GM23338 (cell line): ENCODE data around the gene CAMTA1. TPM values are rescaled to one million over a fixed set of nuclear protein-coding genes. Genes with fewer than 3 reads are reported as not detected.

Experiments
- ATAC-seq: fragments of 200-7000 bp; cut with Tn5 transposase; 3 replicates; pipeline ENCODE4 v1.9.1; 2020
- DNase-seq: peaks from one replicate; pipeline ENCODE4 v3.0.0-alpha.2; 2015; ENCODE audit warnings: low spot score
- H2AFZ ChIP-seq: fragments of 200-600 bp; sonication (generic); 2 replicates; pipeline ENCODE4 v1.8.0; 2016; ENCODE audit warnings: antibody characterized with exemption, mild to moderate bottlenecking, moderate library complexity
- H3F3A ChIP-seq: fragments of 200-600 bp; sonication (generic); replicated peaks from 2 replicates; pipeline ENCODE4 v1.8.0; 2017; ENCODE audit warnings: antibody characterized with exemption, mixed run types, low read depth
- H3K27ac ChIP-seq: fragments of 200-600 bp; sonication (generic); 2 replicates; pipeline ENCODE4 v1.6.1; 2016; ENCODE audit warnings: low read depth
- H3K27me3 ChIP-seq: fragments of 200-600 bp; sonication (generic); 2 replicates; pipeline ENCODE4 v1.8.0; 2016; ENCODE audit warnings: mild to moderate bottlenecking, mixed run types, moderate library complexity; ENCODE audit not compliant: insufficient read depth
- H3K36me3 ChIP-seq: fragments of 200-600 bp; sonication (generic); 2 replicates; pipeline ENCODE4 v1.8.0; 2016; ENCODE audit warnings: mild to moderate bottlenecking; ENCODE audit not compliant: insufficient read depth
- H3K4me1 ChIP-seq: fragments of 200-600 bp; sonication (generic); 2 replicates; pipeline ENCODE4 v1.8.0; 2016; ENCODE audit warnings: mild to moderate bottlenecking, moderate library complexity; ENCODE audit not compliant: insufficient read depth
- H3K4me2 ChIP-seq: fragments of 200-600 bp; sonication (generic); 2 replicates; pipeline ENCODE4 v1.7.1; 2017; ENCODE audit warnings: mixed run types
- H3K4me3 ChIP-seq: fragments of 200-600 bp; sonication (generic); 2 replicates; pipeline ENCODE4 v1.6.1; 2016; ENCODE audit warnings: mixed run types
- H3K79me2 ChIP-seq: fragments of 200-600 bp; sonication (generic); replicated peaks from 2 replicates; pipeline ENCODE4 v1.8.0; 2017; ENCODE audit warnings: mild to moderate bottlenecking; ENCODE audit not compliant: insufficient read depth
- H3K9me2 ChIP-seq: fragments of 200-600 bp; sonication (generic); 2 replicates; pipeline ENCODE4 v1.8.0; 2017; ENCODE audit not compliant: insufficient read depth
- H4K20me1 ChIP-seq: fragments of 200-600 bp; sonication (generic); replicated peaks from 2 replicates; pipeline ENCODE4 v1.8.0; 2017; ENCODE audit warnings: mild to moderate bottlenecking; ENCODE audit not compliant: insufficient read depth
- H3K27ac Mint-ChIP-seq: 2 replicates; pipeline ENCODE4 v1.8.0; 2020; ENCODE audit warnings: inconsistent platforms, mild to moderate bottlenecking, moderate library complexity, mixed read lengths
- H3K27me3 Mint-ChIP-seq: 3 replicates; pipeline ENCODE4 v1.8.0; 2022; ENCODE audit warnings: low read depth, mild to moderate bottlenecking, moderate library complexity, mixed read lengths, inconsistent platforms; ENCODE audit not compliant: insufficient read depth, poor library complexity
- H3K36me3 Mint-ChIP-seq: 3 replicates; pipeline ENCODE4 v1.8.0; 2021; ENCODE audit warnings: low read depth, mild to moderate bottlenecking, inconsistent platforms, moderate library complexity, mixed read lengths
- H3K4me1 Mint-ChIP-seq: 3 replicates; pipeline ENCODE4 v1.8.0; 2020; ENCODE audit warnings: mild to moderate bottlenecking, inconsistent platforms, mixed read lengths
- H3K4me3 Mint-ChIP-seq: 3 replicates; pipeline ENCODE4 v1.8.0; 2021; ENCODE audit warnings: moderate library complexity, mild to moderate bottlenecking, inconsistent platforms, mixed read lengths
- H3K9me3 Mint-ChIP-seq: 3 replicates; pipeline ENCODE4 v1.8.0; 2020; ENCODE audit warnings: moderate library complexity, mild to moderate bottlenecking, inconsistent platforms, mixed read lengths
- CTCF ChIP-seq, 2 experiments: fragments of 200-600 bp in 1 of 2; sonication (generic) in 1 of 2; conservative IDR thresholded peaks; 2 replicates each; pipeline versions ENCODE4 v1.5.1 to v1.6.1; 2016 to 2017; ENCODE audit warnings: antibody characterized with exemption in 2 of 2, low read depth in 2 of 2, mild to moderate bottlenecking in 2 of 2, moderate library complexity in 1 of 2
- ETS1 ChIP-seq: IDR thresholded peaks from 2 replicates; pipeline ENCODE4 v1.6.1; 2016; ENCODE audit warnings: antibody characterized with exemption
- EZH2phosphoT487 ChIP-seq: fragments of 200-600 bp; sonication (generic); IDR thresholded peaks from one replicate; pipeline ENCODE4 v1.8.1; 2018; ENCODE audit warnings: antibody characterized with exemption; ENCODE audit not compliant: unreplicated experiment
- JUNB ChIP-seq: IDR thresholded peaks from one replicate; pipeline ENCODE4 v1.6.1; 2016; ENCODE audit warnings: antibody characterized with exemption; ENCODE audit not compliant: unreplicated experiment
- POLR2AphosphoS5 ChIP-seq: IDR thresholded peaks from 2 replicates; pipeline ENCODE4 v1.6.1; 2016; ENCODE audit warnings: antibody characterized with exemption, low read depth
- REST ChIP-seq: IDR thresholded peaks from one replicate; pipeline ENCODE4 v1.6.1; 2018; ENCODE audit warnings: antibody characterized with exemption; ENCODE audit not compliant: unreplicated experiment
- STAT1 ChIP-seq: IDR thresholded peaks from one replicate; pipeline ENCODE4 v1.6.1; 2016; ENCODE audit warnings: antibody characterized with exemption; ENCODE audit not compliant: unreplicated experiment
- ZNF331 ChIP-seq: fragments of 250-450 bp; sonication (Bioruptor Pico); IDR thresholded peaks from 2 replicates; pipeline ENCODE4 v1.5.0; 2020; ENCODE audit warnings: low read depth, mild to moderate bottlenecking, moderate library complexity
- ZNF462 ChIP-seq: fragments of 250-450 bp; sonication (Bioruptor Pico); IDR thresholded peaks from 2 replicates; pipeline ENCODE4 v1.5.0; 2020; ENCODE audit warnings: mild to moderate bottlenecking, moderate library complexity
- polyA plus RNA-seq: library from polyadenylated mRNA; unstranded; fragments of >200 nt; fragmentation: Nextera tagmentation; extraction: Ambion mirVana; gene quantifications from 2 replicates; pipeline ENCODE4 v1.2.1, GENCODE V29; 2016
- total RNA-seq: library from RNA; depleted of rRNA; stranded (reverse); fragments of >200 nt; shearing (Covaris generic); gene quantifications from 2 replicates; pipeline ENCODE4 v1.2.3, GENCODE V29; 2014

CAMTA1 gene
- total and polyA plus RNA-seq, 2 experiments from 2014 or later, result 115 to 519 TPM

GRCh38 chr1:6959491-6959890, 174.2 kb downstream of the CAMTA1 start:
- TF ChIP-seq POLR2AphosphoS5 (no peak), ZNF331 (no peak), JUNB (no peak), ZNF462 (CRISPR knock-in tag) (no peak), CTCF (conservative IDR thresholded peaks at IDR 0.05; ENCODE audit: low read depth in 2 of 2) (no peak), EZH2phosphoT487 (no peak), REST (no peak), ETS1 (no peak), STAT1 (no peak)
- Mint-ChIP-seq H3K27ac (no peak overlapping the region), H3K4me3 (no peak overlapping the region), H3K4me1 (peaks cover 40% of the 10 kb centered on the region), H3K9me3 (no peaks in the 10 kb centered on the region; the same call in 2 of the 3 replicates), H3K27me3 (peaks cover 11% of the 10 kb centered on the region), H3K36me3 (no peaks in the 10 kb centered on the region)
- no peaks in the 10 kb centered on the region for H3K27me3 ChIP-seq
- no peaks in the 10 kb centered on the region for H3K36me3 ChIP-seq
- H3K9me2 ChIP-seq, result no peaks in the 10 kb centered on the region
- no peaks in the 10 kb centered on the region for H3K79me2 ChIP-seq
- H3F3A ChIP-seq, result 0 out of 2 replicates have a peak, but pooled peaks cover 2% of the 10 kb centered on the region
- no peaks in the 10 kb centered on the region for H4K20me1 ChIP-seq
- H3K27ac ChIP-seq, result no peak overlapping the region
- DNase-seq (no peak), ATAC-seq (no peak)
- no peak overlapping the region for H2AFZ ChIP-seq
- no peak overlapping the region for H3K4me2 ChIP-seq
- no peak overlapping the region for H3K4me3 ChIP-seq
- peaks cover 17% of the 10 kb centered on the region for H3K4me1 ChIP-seq
